Endometrium (tissue), 2 donors: Measurements from ENCODE around the gene BRD3OS.
"Not testable (repeated sequence)": the region's sequence is repeated elsewhere in the genome, so short reads cannot be mapped to it uniquely, and the experiment has no call there.

Experiments used
- FAIRE-seq: peaks from 2 replicates; lab custom pipeline; 2012; peaks lifted over from hg19 to GRCh38; lab: Jason Lieb, UNC
- donor health status: control.
- donor health status: control.

The BRD3OS gene

GRCh38 chr9:134063571-134064450, 38.5 kb downstream of the BRD3OS start:
- no peak for FAIRE-seq

- no peak for FAIRE-seq
Measured at GRCh38 chr9:134064711-134065110, 39.4 kb downstream of the BRD3OS start.

- FAIRE-seq = no peak
Measured at GRCh38 chr9:134065612-134066419, 40.5 kb downstream of the BRD3OS start.

GRCh38 chr9:134066526-134066912, 41.2 kb downstream of the BRD3OS start:
- no peak for FAIRE-seq

GRCh38 chr9:134066913-134067851, 41.9 kb downstream of the BRD3OS start:
- no peak for FAIRE-seq

GRCh38 chr9:134067904-134068743, 42.8 kb downstream of the BRD3OS start, which contains the start of gene BRD3:
Gene BRD3, minus strand, starts transcription at chr9:134068026. Its CDS starts 14,549 bp downstream, at chr9:134053477.
- FAIRE-seq = no peak

- FAIRE-seq = no peak
Measured at GRCh38 chr9:134068744-134069479, 43.6 kb downstream of the BRD3OS start.

GRCh38 chr9:134069480-134070399, 44.5 kb downstream of the BRD3OS start:
- FAIRE-seq = no peak

- no peak for FAIRE-seq
Measured at GRCh38 chr9:134071149-134071548, 45.9 kb downstream of the BRD3OS start.

GRCh38 chr9:134072683-134073082, 47.4 kb downstream of the BRD3OS start:
- FAIRE-seq = not testable (repeated sequence)

- no peak for FAIRE-seq
Measured at GRCh38 chr9:134073500-134073899, 48.2 kb downstream of the BRD3OS start.

GRCh38 chr9:134075689-134076088, 50.4 kb downstream of the BRD3OS start:
- not testable (repeated sequence) for FAIRE-seq

- FAIRE-seq = no peak
Measured at GRCh38 chr9:134076644-134077043, 51.4 kb downstream of the BRD3OS start.
